GM21447 (cell line): Measurements from ENCODE around the gene SLC5A5.

Experiments used
- ATAC-seq: cut with Tn5 transposase; IDR thresholded peaks from one replicate; pipeline ENCODE4 v1.9.1; 2021; ENCODE audit not compliant: unreplicated experiment

SLC5A5 gene

DNA sequence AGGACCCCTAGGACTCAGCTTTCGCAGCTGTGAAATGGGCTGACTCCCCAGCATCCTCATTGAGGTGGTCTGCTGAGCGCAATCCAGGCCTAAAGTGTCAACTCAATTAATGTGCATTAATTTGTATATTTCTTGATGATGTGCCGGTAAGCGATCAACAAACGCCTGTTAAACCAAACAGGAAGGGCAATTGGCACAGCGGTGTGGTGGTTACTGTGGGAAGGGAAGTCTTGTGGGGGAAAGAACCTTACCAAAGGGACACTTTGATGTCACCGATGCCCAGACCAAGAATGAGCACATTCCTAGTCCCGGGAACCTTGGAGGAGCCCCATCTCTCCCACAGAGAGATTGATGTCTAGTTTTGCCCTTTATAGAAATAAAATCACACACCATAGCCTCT lies 25.6 kb upstream of the SLC5A5 start:
- no peak for ATAC-seq

DNA sequence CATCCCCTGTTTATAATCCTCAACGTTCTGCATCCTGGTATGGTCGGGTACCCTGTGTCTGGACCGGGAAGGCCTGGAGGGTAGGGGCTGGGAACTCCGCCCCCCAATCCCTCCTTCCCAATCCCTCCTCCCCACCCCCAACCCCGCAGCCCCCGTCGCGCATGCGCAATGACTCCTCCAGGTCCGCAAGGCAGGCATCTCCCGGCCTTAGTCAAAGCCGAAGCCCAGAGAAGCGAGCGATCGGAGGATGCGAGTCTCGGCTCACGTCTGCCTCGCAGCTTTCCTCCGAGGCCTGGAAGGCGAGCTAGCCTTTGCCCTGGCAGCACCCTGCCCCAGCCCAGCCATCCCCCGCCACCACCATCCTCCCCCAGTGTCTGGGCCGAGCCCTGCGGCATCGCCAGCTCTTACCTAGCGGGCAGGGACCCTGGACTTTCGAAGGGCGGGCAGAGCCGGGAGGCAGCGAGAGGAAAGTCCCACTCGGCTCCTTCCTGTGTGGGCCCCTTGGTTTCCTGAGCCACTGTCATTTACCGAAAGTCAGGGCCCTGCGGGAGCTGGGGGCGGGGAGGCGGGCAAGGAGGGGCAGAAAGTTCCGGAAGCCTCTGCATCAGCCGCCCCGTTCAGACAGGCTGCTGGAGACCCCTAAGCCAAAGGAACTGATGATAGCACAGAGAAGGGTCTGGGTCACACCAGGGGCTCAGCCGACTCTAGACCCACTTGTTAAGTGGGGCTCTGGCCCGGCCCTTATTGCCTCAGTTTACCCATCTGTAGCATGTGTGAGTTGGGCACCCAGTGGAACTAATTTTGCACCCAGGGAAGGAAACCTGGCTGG lies 24.0 kb upstream of the SLC5A5 start, which contains the start of gene JAK3:
Gene JAK3, minus strand, starts transcription at position 445 of the 829 bp plus-strand sequence. CDS start 3,565 bp downstream, outside the sequence.
- ATAC-seq = peak; percentile 64

DNA sequence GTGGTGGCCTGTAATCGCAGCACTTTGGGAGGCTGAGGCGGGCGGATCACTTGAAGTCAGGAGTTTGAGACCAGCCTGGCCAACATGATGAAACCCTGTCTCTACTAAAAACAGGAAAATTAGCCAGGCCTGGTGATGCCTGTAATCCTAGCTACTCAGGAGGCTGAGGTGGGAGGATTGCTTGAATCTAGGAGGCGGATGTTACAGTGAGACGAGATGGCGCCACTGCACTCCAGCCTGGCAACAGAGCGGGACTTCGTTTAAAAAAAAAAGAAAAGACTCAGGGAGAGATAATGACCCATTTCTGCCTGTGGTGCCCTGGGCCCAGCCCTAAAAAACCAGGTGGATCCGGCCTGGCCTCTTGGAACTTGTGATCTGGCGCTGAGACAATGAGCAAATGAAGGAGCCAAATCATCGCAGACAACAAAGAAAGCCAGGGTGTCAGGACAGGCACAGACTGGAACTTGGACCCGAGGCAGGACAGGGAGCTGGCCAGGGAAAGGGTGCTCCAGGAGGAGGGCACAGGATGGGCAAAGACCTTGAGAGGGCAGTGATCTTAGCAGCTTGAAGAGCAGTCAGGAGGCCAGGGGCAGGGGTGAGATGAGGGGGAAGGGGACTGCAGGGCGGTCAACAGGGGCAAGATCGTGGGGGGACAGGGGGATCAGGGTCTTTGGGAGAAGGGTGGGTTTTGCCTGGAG lies 23.0 kb upstream of the SLC5A5 start:
- no peak for ATAC-seq

DNA sequence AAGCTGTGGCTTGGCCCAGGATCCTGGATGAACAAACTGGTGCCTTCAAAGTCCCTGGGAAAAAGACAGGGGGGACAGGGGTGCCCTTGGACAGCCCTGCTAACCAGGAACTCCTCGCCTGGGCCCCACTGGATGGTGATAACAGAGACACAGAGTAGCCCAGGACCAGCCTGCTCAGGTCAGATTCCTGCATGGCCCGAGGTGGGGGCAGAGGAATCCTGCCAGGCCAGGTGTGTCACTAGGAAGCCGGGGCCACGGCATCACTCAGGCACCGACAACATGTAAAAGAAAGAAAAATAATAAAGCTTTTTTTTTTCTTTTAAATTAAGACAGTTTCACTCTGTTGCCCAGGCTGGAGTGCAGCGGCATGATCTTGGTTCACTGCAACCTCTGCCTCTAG lies 17.7 kb upstream of the SLC5A5 start:
- ATAC-seq = no peak

DNA sequence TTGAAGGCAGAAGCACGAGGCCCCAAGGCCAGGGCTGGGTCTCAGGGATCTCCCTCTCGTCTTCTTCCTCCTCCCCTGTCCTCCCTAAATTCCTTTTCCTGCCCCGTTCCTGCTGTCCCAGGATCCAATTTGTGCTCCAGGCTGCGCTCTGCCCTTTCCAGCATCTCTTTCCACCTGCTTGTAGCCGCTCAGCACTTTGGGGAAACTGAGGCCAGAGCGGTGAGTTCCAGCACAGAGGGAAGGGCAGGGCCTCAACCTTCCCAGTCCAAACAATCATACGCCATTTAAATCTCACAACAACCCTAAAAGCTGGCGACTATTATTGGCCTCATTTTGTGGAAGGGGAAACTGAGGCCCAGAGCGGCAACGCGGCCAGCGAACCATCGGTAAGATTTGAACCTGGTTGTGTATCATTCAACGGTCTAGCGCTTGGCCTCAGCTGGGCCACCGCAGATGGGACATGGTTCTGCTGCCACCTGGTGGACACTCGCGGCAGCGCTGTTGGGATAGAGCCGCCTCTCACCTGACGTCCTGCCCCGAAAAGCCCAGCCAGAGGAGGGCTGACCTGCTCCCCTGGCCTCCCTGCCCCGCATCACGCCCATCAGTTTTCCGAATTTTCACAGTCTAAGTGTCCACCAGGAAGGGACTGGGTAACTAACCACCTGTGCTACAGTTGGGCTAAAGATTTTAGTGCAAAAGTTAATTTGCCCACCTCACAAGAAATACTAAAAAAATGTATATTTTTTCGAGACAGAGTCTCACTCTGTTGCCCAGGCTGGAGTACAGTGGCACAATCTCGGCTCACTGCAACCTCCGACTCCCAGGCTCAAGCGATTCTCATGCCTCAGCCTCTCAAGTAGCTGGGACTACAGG lies 16.2 kb upstream of the SLC5A5 start:
- ATAC-seq = no peak

DNA sequence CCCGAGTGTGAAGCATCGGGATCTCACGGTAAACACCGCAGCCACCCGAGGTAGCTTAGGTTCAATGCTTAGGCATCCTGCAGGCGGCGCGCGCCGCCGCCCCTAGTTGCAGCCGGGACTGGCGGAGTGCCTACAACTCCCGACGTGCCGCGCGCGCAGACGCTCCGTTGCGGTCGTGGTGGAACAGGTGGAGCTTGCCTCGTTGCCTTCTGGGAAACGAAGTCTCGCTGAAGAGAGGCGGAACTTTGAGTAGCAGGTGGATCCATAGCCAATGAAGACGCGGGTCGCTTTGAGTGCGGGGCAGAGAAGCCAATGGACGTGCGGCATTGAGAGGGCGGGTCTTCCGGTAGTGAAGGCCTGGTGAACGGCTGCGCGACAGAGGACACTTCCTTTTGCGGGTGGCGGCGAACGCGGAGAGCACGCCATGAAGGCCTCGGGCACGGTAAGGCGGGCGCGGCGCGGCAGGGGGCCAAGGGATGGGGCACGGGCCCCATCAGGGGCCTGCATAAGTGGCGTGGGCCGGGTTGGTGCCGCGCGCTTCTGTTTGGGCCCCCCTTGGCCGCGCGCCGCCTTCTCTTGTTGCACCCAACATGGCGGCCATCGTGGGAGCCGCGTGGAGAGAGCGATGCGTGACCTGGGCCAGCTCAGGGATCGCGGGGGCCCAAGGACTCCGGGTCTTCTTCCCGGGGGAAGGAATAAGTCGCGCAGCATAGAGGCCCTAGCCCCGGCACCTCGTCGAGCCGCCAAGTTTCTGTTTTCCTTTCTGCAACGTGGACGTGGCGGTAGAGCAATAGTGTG lies 12.0 kb upstream of the SLC5A5 start, which contains the start of gene RPL18A:
Gene RPL18A, plus strand, starts transcription at position 378 of the 798 bp plus-strand sequence. Its CDS starts 47 bp downstream, at position 425.
- ATAC-seq = peak; percentile 90

DNA sequence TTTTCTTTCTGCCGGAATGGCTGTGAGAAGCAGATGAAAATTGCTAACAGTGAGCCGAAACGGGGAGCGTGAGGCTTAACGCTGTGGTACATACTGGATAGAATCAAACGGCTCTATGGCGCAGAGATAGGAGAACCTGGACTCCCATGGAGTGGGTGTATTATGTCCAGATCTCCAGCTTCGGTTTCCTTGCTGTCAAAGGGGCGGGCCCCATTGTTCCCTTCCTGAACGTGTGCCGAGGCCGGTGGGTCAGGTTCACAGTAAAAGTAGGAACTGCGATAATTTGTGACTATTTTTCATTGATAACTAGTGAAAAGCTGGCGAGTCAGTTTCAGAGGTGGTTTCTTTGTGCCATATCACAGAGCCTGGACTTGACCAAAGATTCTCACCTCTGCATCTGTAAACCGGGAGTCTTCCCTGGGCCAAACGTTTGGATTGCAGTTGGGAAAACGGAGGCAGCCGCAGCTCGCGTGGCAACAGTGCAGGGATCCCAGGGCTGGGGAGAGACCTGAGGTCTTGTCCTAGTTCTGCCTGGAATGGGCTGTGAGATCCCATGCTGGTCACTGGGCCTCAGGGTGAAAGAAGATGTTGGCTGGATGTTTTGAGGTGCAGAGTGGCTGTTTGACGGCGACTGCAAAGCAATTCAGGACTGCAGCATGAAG lies 11.3 kb upstream of the SLC5A5 start:
- ATAC-seq = no peak

DNA sequence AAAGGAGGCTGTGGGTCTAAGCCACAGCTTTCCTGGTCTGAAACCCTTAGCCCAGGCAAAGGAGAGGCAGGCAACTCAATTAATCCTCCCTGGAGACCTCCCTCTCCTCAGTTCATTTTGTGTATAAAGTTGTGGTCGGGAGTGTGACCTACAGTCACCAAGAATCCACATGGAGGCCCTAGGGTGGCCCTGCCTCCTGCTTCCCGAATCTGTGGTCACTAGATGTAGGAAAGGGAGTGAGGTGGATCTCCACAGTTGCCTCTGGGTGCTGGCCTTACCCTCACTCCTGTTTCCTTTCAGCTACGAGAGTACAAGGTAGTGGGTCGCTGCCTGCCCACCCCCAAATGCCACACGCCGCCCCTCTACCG lies 10.8 kb upstream of the SLC5A5 start:
- no peak for ATAC-seq

DNA sequence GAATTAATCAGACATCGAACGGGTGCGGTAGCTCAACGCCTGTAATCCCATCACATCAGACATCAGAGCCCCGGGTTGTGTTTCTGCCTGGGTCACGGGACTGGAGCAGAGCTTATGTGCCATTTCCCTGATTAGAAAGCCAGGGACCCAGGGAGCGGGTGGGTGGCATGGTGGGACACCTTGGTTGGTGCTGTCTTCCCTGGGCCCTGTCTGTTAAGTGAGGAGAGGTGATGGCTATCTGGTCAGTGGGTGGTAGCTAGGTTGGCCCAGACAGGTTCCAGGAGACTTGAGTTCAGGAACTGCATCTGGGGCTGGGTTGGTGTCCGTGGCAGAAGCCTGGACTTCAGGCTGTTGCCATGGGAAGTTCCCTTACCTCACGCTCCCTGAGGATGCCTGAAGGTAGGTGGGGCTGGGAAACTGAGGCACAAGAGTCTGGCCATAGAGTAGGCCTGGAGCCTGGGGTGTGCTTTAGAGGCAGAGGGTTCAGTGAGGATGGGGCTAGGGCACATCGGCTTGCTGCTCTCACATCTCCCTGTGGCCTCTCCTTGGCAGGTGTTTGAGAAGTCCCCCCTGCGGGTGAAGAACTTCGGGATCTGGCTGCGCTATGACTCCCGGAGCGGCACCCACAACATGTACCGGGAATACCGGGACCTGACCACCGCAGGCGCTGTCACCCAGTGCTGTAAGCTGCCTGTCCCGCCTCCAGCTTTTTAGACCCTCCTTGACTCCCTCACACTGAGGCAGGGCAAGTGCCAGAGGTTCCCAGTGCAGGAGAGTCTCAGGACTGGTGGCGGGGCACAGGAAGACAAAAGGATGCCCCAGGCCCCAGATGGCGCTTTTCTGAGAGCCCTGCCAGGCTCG lies 10.0 kb upstream of the SLC5A5 start:
- no peak for ATAC-seq

DNA sequence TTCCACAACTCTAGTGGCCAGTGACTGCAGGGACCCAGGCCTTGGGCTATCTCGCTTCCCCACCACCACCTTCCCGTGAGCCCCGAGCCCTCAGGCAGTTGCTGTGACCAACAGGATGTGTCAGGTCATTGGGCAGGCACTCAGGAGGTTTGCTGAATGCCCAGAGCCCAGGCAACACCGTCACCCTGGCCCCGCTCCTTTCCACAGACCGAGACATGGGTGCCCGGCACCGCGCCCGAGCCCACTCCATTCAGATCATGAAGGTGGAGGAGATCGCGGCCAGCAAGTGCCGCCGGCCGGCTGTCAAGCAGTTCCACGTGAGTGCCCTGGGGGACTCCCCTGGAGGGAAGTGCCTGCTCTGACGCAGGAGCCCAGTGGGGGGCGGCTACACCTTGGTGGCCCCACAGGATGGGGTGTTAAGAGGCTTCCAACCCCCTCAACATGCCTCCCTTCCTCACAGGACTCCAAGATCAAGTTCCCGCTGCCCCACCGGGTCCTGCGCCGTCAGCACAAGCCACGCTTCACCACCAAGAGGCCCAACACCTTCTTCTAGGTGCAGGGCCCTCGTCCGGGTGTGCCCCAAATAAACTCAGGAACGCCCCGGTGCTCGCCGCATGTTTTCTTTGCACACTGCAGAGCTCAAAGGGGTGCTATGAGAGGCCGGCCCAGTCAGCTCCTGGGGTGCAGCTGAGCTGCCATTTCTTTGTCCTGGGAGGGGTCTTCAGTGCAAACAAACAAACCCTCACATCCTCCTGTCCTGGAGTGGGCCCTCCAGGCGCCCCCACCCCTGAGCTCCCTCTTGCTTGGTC lies 8.8 kb upstream of the SLC5A5 start:
- ATAC-seq = no peak

DNA sequence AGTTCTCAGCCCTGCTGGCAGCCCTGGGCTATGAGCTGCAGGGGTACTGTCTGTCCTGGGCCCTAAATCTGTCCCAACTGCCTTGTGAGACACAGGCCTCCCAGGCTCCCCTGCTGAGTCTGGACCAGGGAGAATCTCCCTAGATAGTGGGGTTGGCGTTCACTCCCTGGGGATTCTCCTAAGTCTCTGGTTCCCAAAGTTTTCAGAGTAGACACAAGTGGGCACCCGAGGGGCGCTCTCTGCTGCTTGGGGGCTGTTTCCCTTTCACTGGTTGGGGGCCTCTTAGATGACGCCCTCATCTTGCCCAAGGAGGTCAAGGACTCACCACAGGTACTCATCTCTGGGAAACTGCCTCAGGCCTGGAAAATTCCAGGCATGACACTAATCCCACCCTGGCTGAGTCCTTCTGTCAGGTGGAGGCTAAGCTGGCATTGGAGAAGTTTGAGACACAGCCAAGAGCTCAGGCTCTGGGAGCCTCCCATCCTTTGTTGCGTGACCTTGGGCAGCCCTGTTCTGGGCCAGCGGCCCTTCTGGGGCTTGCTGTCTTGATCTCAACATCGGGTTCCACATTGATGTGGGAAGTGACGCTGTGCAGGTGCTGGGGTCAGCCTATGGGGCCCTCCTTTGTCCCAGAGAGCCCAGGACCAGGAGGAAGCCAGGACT lies 8.1 kb upstream of the SLC5A5 start:
- no peak for ATAC-seq

DNA sequence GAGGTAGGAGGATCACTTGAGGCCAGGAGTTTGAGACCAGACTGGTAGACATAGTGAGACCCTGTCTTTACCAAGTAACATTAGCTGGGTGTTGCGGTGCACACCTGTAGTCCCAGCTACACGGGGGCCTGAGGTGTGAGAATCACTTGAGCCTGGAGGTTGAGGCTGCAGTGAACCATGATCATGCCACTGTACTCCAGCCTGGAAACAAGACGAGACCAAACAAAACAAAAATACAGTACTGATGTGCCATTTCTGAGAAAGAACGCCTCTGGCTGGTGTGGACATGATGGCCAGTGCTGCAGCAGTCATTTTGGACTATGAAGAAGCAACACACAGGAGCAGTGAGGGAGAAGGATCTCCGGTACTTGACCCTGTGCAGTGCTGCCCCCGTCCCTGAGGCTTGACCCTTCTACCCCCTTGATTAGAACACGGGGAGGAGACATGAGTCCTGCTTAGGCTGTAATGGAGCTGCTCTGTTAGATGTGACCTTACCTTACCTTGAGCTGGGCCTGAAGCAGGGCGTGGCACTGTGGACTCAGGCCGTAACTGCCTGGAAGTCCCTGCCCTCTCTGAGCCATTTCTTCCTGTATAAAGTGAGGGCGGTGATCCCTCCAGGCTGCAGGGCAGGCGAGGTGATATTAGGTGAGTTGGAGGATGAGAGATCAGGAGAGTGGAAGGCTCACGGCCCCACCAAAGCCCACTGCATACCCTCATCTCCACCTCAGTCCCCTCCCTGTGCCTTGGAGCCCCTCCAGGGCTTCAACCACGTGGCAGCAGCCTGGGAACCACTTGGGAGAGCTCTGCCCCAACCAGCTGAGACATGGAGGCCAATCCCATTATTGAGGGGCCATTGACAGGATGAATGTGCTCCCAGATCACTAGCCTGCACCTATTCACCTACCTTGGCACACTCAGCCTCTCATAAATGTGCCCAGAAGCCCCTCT lies 6.1 kb upstream of the SLC5A5 start:
- no peak for ATAC-seq

DNA sequence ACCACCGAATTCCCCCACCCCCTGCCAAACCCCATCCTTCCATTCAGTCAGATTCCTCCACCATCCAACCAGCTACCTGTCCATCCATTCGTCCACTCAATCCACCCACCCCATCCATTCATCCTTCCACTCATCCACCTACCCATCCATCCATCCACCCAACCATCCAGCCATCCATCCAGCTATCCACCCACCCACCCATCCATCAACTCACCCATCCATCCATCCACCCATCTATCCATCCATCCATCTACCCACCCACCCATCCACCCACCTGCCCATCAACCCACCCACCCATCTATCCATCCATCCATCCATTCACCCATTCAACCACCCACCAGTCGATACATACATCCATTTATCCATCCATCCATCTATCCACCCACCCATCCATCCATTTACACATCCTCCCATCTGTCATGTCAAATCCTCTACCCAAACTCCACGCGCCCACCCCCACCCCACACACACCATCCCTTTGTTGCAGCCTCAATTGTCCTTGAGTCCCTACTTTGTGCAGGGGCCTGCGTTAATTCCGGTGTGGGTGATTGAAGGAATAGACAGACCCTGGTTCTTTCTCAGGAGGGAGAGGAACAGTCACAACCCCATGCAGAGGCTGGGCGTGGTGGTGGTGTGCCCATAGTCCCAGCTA lies 5.3 kb upstream of the SLC5A5 start:
- no peak for ATAC-seq

DNA sequence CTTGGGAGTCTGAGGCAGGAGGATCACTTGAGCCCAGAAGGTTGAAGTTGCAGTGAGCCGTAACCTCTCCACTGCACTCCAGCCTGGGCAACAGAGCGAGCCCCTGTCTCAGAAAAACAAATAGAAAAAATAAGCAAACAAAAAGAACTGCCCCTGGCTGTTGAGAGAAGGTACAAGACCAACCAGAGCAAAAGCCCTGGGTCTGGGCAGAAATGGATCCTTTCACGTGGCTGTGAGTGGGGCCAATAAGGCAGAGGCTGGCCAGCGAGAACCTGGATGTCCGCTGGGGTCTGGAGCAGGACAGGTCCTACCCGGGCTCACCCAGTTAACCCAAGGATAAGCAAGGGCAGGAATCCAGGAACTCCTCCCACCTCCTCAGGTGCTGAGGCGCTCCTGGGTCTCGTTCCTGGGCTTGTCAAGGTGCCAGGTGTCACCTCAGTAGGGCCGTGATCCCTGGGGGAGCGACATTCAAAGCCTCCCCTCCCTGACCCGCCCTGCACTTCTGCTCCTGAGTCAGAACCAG lies 4.7 kb upstream of the SLC5A5 start:
- ATAC-seq = no peak

DNA sequence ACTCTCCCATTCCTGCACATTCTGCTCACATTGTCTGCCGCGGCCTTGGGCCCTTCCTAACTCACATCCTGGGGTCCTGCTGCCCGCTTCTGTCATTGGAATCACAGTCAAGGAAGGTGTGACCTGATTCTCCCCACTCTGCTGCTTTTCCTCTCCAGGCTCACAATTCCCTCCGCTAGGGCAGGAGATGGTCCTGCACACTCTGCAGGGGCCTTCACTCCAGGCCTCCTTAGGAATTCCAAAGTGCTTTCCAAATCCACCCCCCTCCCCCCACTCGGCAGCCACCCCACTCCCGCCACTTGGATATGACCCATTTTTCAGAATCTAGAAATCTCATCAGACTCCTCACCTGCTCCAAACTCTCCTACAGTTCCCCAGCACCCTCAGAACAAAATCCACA lies 3.1 kb upstream of the SLC5A5 start:
- no peak for ATAC-seq

DNA sequence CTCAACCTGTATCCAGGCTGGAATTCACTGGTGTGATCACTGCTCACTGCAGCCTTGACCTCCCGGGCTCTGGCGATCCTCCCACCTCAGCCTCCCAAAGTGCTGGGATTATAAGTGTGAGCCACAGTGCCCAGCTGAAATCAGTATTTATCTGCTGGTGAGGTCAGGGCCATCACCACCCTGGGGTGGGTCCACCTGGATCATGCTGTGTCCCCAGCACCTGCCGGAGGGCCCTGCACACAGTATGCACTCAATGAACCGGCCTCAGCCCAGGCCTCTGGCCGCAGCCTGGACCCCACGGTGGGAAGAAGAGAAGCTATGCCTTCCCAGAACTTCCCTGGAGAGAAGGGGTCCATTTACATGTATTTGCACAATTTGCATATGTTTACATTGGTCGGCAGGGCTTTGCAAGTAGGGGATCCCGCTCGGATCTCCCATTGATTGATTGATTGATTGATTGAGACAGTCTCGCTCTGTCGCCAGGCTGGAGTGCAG lies 2.6 kb upstream of the SLC5A5 start:
- ATAC-seq = no peak
